ENCODE results near the gene MEF2B. TPM values are rescaled to one million over a fixed set of nuclear protein-coding genes. Genes with fewer than 3 reads are reported as not detected.

MEF2B gene
- polyA plus RNA-seq, 1 experiment = 0.38 TPM

DNA sequence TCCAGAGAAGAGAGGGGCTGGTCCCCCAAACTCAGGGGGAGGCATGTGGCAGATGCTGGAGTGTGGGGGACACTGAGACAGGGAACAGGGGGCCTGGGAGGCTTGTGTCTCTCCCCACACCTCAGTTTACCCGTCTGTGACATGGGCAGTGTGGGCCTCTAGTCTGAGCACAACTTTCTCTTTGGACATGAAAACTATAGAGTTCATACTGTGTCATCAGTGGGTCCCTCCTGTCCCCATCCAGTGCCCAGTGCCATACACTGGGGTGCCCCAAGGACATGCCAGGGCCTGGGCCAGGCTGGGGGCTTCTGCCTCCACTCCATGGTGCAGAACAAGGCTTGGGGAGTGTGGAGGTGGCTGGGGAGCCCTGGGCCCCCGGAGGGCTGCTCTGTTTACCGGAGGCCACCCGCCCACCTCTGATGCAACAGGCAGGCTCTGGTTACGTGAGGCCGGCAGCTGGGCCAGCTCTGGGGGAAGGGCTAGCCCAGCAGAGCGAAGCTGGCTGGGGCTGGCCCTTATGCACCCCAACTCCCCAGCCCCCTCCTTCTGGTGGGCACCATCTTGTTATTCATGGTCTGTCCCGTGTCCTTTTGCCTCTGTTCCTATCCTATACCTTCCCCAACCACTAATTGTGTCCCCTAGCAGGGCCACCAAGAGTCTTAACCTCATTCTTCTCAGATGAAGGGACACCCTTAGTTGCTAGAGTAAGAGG, 1.9 kb upstream of the MEF2B start:
- ChIA-PET POLR2A (interaction anchor here (0.6 kb wide), 1 partner anchor 18 kb away, joined by 4 read pairs; no protein-coding TSS in a partner anchor), CTCF (interaction anchor here (1.0 to 4.5 kb wide), 2 partner anchors 24 to 26 kb away, joined by 5 to 102 read pairs; no protein-coding TSS in a partner anchor)
- TF ChIP-seq, protein P1, sequence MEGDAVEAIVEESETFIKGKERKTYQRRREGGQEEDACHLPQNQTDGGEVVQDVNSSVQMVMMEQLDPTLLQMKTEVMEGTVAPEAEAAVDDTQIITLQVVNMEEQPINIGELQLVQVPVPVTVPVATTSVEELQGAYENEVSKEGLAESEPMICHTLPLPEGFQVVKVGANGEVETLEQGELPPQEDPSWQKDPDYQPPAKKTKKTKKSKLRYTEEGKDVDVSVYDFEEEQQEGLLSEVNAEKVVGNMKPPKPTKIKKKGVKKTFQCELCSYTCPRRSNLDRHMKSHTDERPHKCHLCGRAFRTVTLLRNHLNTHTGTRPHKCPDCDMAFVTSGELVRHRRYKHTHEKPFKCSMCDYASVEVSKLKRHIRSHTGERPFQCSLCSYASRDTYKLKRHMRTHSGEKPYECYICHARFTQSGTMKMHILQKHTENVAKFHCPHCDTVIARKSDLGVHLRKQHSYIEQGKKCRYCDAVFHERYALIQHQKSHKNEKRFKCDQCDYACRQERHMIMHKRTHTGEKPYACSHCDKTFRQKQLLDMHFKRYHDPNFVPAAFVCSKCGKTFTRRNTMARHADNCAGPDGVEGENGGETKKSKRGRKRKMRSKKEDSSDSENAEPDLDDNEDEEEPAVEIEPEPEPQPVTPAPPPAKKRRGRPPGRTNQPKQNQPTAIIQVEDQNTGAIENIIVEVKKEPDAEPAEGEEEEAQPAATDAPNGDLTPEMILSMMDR (IDR thresholded peaks at IDR 0.05; ENCODE audit: low read depth, low read length) = no peak
- peak; percentile 61 for DNase-seq (ENCODE audit: low read depth, low spot score)
- Histone ChIP-seq H3K27ac (ENCODE audit: low read depth, low read length) (peak overlapping the region; percentile 47), H3K4me3 (ENCODE audit: low read depth, low read length) (0 out of 2 replicates have a peak overlapping the region, but pooled peaks have one; percentile 10), H3K27me3 (ENCODE audit: control insufficient read depth, insufficient read depth, low read length) (no peaks in the 10 kb centered on the region), H3K9me3 (ENCODE audit: control insufficient read depth, insufficient read depth, low read length) (no peaks in the 10 kb centered on the region; the same call in 1 of the 2 replicates)

DNA sequence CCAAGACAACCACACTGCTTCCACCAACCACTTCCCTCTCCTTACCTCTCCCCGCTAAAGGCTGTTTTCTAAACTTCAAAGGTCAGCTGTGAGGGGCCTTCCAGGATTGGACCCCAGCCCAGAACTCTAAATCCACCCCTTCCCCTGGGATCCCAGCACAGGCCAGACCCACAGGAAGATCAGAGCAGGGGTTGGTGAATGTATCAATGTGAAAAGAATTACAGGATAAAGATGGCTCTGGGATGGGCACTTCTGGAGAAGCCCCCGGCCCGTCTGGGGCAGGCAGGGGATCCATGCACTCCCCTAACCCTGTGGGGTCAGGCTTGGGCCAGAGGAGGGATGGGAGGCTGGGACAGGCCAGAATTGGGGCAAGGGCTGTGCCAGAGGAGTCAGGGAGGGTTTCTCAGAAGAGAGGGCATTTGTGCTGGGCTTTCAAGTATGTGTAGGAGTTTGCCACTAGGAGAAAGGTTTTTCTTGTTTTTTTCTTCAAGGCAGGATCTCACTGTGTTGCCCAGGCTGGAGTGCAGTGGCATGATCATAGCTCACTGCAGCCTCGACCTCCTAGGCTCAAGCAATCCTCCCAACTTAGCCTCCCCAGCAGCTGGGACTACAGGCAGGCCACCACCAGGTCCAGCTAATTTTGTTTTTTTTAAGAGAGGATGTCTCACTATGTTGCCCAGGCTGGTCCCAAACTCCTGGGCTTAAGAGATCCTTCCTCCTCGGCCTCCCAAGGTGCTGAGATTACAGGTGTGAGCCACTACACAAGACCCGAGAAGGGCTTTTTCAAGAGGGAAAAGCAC, 1.0 kb upstream of the MEF2B start:
- no peak overlapping the region for H3K4me3 ChIP-seq (ENCODE audit: low read depth, low read length)
- ChIA-PET CTCF (interaction anchor here (1.0 kb wide), 1 partner anchor 25 kb away, joined by 5 read pairs; no protein-coding TSS in a partner anchor), POLR2A (no interaction called here)

DNA sequence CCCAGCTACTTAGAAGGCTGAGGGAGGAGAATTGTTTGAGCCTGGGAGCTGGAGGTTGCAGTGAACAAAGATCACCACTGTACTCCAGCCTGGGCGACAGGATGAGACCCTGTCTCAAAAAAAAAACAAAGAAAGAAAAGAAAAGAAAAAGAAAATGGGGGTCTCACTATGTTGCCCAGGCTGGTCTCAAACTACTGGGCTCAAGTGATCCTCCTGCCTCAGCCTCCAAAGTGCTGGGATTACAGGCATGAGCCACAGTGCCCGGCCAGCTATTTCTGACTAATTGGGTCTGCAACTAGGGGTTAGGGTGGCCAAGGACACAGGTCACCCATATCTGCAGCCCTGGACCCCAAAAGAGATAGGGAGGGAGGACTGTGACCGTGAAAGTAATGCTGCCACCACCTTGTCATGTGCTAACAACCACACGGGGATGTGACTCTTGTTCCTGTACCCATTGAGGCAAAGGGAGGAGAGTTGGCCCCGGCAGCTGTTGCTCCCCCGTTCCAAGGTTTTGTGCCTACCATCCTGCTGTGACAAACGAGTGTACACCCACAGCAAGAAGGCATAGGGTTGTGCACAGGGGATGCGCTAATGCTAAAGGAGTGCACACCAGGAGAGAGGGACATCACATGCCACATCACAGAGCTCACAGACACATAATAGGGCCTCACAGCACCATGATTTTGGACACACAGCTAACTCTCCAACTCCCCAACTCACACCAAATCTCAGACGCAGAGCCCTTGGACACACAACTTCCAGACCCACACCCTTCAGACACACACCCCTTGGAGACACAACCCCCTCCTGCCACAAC, 619 bp downstream of the MEF2B start:
- no peaks in the 10 kb centered on the region for H3K27me3 ChIP-seq (ENCODE audit: control insufficient read depth, insufficient read depth, low read length)
- POLR2A ChIA-PET = no interaction called here
- H3K9me3 ChIP-seq (ENCODE audit: control insufficient read depth, insufficient read depth, low read length) = no peaks in the 10 kb centered on the region; the same call in 1 of the 2 replicates
- TF ChIP-seq, protein P1 (IDR thresholded peaks at IDR 0.05; ENCODE audit: low read depth, low read length) = no peak
- CTCF ChIA-PET = interaction anchor here (0.5 to 1.2 kb wide), 2 partner anchors 11 to 27 kb away, joined by 3 to 4 read pairs; no protein-coding TSS in a partner anchor
- no peak overlapping the region for H3K27ac ChIP-seq (ENCODE audit: low read depth, low read length)
- DNase-seq (ENCODE audit: low read depth, low spot score) = no peak
- peak overlapping the region; percentile 39 for H3K4me3 ChIP-seq (ENCODE audit: low read depth, low read length)

More for the DNA sequence above, 1.0 kb upstream of the MEF2B start:
- Histone ChIP-seq H3K27ac (ENCODE audit: low read depth, low read length) (no peak overlapping the region), H3K27me3 (ENCODE audit: control insufficient read depth, insufficient read depth, low read length) (no peaks in the 10 kb centered on the region), H3K9me3 (ENCODE audit: control insufficient read depth, insufficient read depth, low read length) (no peaks in the 10 kb centered on the region; the same call in 1 of the 2 replicates)
- TF ChIP-seq, protein P1 (IDR thresholded peaks at IDR 0.05; ENCODE audit: low read depth, low read length) = no peak
- DNase-seq (ENCODE audit: low read depth, low spot score) = no peak

DNA sequence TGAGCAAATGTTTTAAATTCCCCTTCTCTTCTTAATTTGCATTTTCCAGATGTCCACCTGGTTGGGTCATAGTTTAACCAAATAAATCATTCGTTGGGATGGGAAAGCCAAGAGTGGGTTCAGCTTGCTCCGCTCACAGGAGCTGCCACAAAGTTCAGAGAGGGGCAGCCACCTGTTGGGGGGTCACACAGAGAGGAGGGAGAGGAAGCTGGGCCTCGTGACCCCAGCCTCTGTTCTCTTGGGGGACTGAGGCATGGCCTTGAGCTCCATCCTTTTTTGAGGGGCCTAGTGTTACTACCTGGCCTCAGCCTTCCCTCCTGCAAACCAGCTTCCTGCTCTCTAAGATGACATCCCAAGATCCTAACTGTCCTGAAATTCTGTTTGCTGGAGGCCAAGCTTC, 2.5 kb downstream of the MEF2B start:
- no peak for DNase-seq (ENCODE audit: low read depth, low spot score)
- ChIA-PET CTCF (interaction anchor here (2.4 kb wide), 1 partner anchor 21 kb away, joined by 13 read pairs; no protein-coding TSS in a partner anchor), POLR2A (no interaction called here)
- TF ChIP-seq, protein P1 (IDR thresholded peaks at IDR 0.05; ENCODE audit: low read depth, low read length) = no peak
- no peaks in the 10 kb centered on the region for H3K27me3 ChIP-seq (ENCODE audit: control insufficient read depth, insufficient read depth, low read length)
- no peak overlapping the region for H3K4me3 ChIP-seq (ENCODE audit: low read depth, low read length)
- no peak overlapping the region for H3K27ac ChIP-seq (ENCODE audit: low read depth, low read length)
- no peaks in the 10 kb centered on the region; the same call in 1 of the 2 replicates for H3K9me3 ChIP-seq (ENCODE audit: control insufficient read depth, insufficient read depth, low read length)
